ENCODE measurements around the gene SDE2. TPM values are rescaled to one million over a fixed set of nuclear protein-coding genes. Genes with fewer than 3 reads are reported as not detected.
A peak's percentile ranks its signal among the peaks of the same experiment; 100 is the strongest.
"Not testable (repeated sequence)": the region's sequence is repeated elsewhere in the genome, so short reads cannot be mapped to it uniquely, and the experiment has no call there.

Gene SDE2
- total RNA-seq, 2 donors from 2014 or later = 11.1 to 18.7 TPM

- intact Hi-C loops (cut with DNase I) = no loop called here
- DNase-seq (no peak), ATAC-seq (no peak)
Measured at GRCh38 chr1:225981714-225982113, 17.4 kb downstream of the SDE2 start.

- no peak for DNase-seq
- no peak for ATAC-seq
- intact Hi-C loops (cut with DNase I) = no loop called here
Measured at GRCh38 chr1:225980005-225980836, 18.9 kb downstream of the SDE2 start.

GRCh38 chr1:225979421-225979820 lies 19.7 kb downstream of the SDE2 start:
- no peak for ATAC-seq
- DNase-seq = no peak
- intact Hi-C loops (cut with DNase I) = loop anchor here (5.0 to 10.0 kb wide), 4 partner anchors 205 to 657 kb away; partner anchors contain the start of gene SRP9 (in 1 of the 2)

- ATAC-seq = no peak
- no peak for DNase-seq
- intact Hi-C loops (cut with DNase I) = loop anchor here (5.0 to 10.0 kb wide), 4 partner anchors 203 to 656 kb away; partner anchors contain the start of gene SRP9 (in 1 of the 2)
Measured at GRCh38 chr1:225977937-225978748, 21.0 kb downstream of the SDE2 start.

- not testable (repeated sequence) for DNase-seq, ATAC-seq
- intact Hi-C loops (cut with DNase I) = loop anchor here (5.0 to 10.0 kb wide), 4 partner anchors 200 to 653 kb away; partner anchors contain the start of gene SRP9 (in 1 of the 2)
Measured at GRCh38 chr1:225975146-225975545, 24.0 kb downstream of the SDE2 start.

GRCh38 chr1:225974454-225974853 lies 24.7 kb downstream of the SDE2 start:
- DNase-seq (no peak), ATAC-seq (no peak)
- intact Hi-C loops (cut with DNase I) = loop anchor here in 1 of 2 donors (10.0 kb wide), 2 partner anchors 200 to 650 kb away; partner anchors contain the start of gene SRP9

- ATAC-seq (no peak), DNase-seq (no peak)
- intact Hi-C loops (cut with DNase I) = loop anchor here in 1 of 2 donors (10.0 kb wide), 2 partner anchors 198 to 648 kb away; partner anchors contain the start of gene SRP9
Measured at GRCh38 chr1:225973158-225973557, 26.0 kb downstream of the SDE2 start.

GRCh38 chr1:225972344-225973152 lies 26.6 kb downstream of the SDE2 start:
- intact Hi-C loops (cut with DNase I) = loop anchor here in 1 of 2 donors (10.0 kb wide), 2 partner anchors 198 to 648 kb away; partner anchors contain the start of gene SRP9
- DNase-seq = no peak
- no peak for ATAC-seq

- not testable (repeated sequence) for DNase-seq, ATAC-seq
- intact Hi-C loops (cut with DNase I) = loop anchor here in 1 of 2 donors (10.0 kb wide), 2 partner anchors 196 to 646 kb away; partner anchors contain the start of gene SRP9
Measured at GRCh38 chr1:225970592-225971157, 28.5 kb downstream of the SDE2 start.

- DNase-seq, ATAC-seq: not testable (repeated sequence)
- intact Hi-C loops (cut with DNase I) = loop anchor here in 1 of 2 donors (10.0 kb wide), 2 partner anchors 195 to 645 kb away; partner anchors contain the start of gene SRP9
Measured at GRCh38 chr1:225969751-225970150, 29.4 kb downstream of the SDE2 start.

- no peak for DNase-seq
- intact Hi-C loops (cut with DNase I) = no loop called here
- ATAC-seq = no peak
Measured at GRCh38 chr1:225965231-225965630, 33.9 kb downstream of the SDE2 start.

GRCh38 chr1:225963735-225964530 lies 35.2 kb downstream of the SDE2 start:
- DNase-seq (no peak), ATAC-seq (no peak)
- intact Hi-C loops (cut with DNase I) = no loop called here

GRCh38 chr1:225962440-225962975 lies 36.6 kb downstream of the SDE2 start:
- intact Hi-C loops (cut with DNase I) = no loop called here
- ATAC-seq (peak; percentile 47 to 49), DNase-seq (peak; percentile 52)

- intact Hi-C loops (cut with DNase I) = no loop called here
- ATAC-seq = no peak
- no peak for DNase-seq
Measured at GRCh38 chr1:225961659-225962439, 37.3 kb downstream of the SDE2 start.

- DNase-seq (no peak), ATAC-seq (no peak)
- intact Hi-C loops (cut with DNase I) = no loop called here
Measured at GRCh38 chr1:225958041-225958440, 41.1 kb downstream of the SDE2 start.

- DNase-seq (no peak), ATAC-seq (no peak)
- intact Hi-C loops (cut with DNase I) = no loop called here
Measured at GRCh38 chr1:225954753-225955152, 44.4 kb downstream of the SDE2 start.

Measured in left cardiac atrium (tissue), 4 donors.